Measurements from ENCODE around the gene GPR162.

The GPR162 gene

DNA sequence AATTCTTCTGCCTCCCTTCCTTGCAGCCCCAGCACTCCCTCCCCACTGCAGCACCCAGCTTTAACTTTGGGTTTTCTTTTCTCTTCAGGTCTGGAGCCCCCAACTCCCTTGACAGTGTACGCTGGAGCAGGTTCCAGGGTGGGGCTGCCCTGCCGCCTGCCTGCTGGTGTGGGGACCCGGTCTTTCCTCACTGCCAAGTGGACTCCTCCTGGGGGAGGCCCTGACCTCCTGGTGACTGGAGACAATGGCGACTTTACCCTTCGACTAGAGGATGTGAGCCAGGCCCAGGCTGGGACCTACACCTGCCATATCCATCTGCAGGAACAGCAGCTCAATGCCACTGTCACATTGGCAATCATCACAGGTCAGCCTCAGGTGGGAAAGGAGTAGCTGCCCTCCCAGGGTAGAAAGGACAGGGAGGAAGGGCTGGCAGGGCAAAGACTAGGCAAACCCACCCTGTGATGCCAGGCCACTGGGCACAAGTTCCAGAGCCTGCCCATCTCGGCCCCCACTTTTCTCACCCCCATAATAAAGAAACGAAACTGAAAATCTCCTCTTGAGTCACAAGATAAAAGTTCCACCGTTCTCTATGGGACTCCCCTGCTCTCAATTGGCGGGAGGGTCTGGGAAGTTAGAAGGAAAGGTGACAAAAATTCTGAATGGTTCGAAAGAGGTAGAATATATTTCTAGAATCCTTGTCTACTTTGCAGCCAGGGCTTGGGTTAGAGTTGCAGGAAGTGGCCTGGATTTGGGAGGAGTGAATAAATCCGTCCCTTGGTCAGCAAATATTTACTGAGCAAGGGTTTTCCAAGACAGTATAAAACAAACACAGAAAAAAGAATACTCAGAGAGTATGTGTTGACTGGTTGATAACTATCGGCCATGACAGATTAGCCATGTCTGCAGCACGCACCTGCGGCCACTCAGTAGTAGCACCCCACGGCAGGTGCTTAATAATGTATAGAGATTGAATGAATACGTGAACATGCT, 46.1 kb upstream of the GPR162 start:
- in situ Hi-C loops (cut with HindIII; ENCODE audit: low sequenced_read_pairs): no loop called here
- no peak overlapping the region for H3K4me3 ChIP-seq (ENCODE audit: low read depth, low read length)

DNA sequence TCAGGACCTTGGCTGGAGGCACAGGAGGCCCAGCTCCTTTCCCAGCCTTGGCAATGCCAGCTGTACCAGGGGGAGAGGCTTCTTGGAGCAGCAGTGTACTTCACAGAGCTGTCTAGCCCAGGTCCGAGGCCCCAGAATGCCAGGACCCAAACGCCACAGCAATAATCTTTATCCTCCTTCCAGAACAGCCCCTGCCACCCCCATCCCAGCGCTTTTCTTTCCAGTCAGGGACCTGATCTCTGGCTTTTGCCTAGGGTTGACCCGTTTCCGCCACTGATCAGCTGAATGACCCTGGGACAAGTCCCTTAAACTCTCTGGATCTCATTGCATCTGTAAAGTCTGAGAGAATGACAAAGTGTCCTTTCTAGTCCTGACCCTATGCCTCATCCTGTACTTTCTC, 44.2 kb upstream of the GPR162 start:
- in situ Hi-C loops (cut with HindIII; ENCODE audit: low sequenced_read_pairs): no loop called here
- H3K4me3 ChIP-seq (ENCODE audit: low read depth, low read length): no peak overlapping the region
- TF ChIP-seq CTCF (IDR thresholded peaks at IDR 0.05; ENCODE audit: low read depth, low read length): no peak
- DNase-seq (ENCODE audit: low read depth, low spot score): no peak

More for the DNA sequence above, 46.1 kb upstream of the GPR162 start:
- DNase-seq (ENCODE audit: low read depth, low spot score): no peak
- TF ChIP-seq CTCF (IDR thresholded peaks at IDR 0.05; ENCODE audit: low read depth, low read length): no peak

GRCh38 chr12:6778217-6778573, 43.4 kb upstream of the GPR162 start:
- DNase-seq (ENCODE audit: low read depth, low spot score): no peak
- peak overlapping the region; percentile 34 for H3K4me3 ChIP-seq (ENCODE audit: low read depth, low read length)
- in situ Hi-C loops (cut with HindIII; ENCODE audit: low sequenced_read_pairs): no loop called here
- no peak for TF ChIP-seq CTCF (IDR thresholded peaks at IDR 0.05; ENCODE audit: low read depth, low read length)

- TF ChIP-seq CTCF (IDR thresholded peaks at IDR 0.05; ENCODE audit: low read depth, low read length): peak; percentile 93
- H3K4me3 ChIP-seq (ENCODE audit: low read depth, low read length): peak overlapping the region; percentile 34
- peak; percentile 93 for DNase-seq (ENCODE audit: low read depth, low spot score)
- in situ Hi-C loops (cut with HindIII; ENCODE audit: low sequenced_read_pairs): no loop called here
Observed at GRCh38 chr12:6778574-6779550, 42.8 kb upstream of the GPR162 start.

DNA sequence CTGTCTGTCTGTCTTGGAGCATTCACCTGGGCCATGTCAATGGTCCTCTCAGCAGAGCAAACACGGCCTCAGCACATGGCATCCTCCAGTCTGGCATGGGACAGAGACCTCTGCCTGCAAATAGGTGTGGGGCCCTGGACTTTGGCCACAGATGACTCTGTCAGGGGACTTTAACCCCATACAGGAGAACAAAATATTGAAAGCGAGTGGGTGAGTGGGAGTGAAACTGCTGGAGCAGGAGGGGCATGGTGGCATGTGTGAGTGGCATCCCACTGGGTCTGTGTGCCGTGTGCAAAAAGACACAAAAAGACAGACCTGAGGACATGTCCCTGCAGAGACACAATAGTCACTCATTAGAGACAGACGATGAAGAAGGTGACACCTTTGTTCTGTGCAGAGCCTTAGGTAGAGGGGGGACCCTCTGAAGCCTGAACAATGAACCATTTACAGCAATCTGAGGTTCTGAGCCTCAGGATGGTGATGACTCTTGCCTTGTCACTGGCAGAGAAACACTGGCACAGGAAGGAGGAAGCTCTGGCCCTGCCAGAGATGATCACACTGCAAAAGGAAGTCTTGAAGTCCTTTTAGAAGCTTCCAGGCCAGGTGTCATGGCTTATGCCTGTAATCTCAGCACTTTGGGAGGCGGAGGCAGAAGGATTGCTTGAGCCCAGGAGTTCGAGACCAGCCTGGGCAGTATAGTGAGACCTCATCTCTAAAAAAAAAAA, 41.8 kb upstream of the GPR162 start:
- no peak for TF ChIP-seq CTCF (IDR thresholded peaks at IDR 0.05; ENCODE audit: low read depth, low read length)
- in situ Hi-C loops (cut with HindIII; ENCODE audit: low sequenced_read_pairs): no loop called here
- DNase-seq (ENCODE audit: low read depth, low spot score): no peak
- no peak overlapping the region for H3K4me3 ChIP-seq (ENCODE audit: low read depth, low read length)

- in situ Hi-C loops (cut with HindIII; ENCODE audit: low sequenced_read_pairs): no loop called here
- no peak for TF ChIP-seq CTCF (IDR thresholded peaks at IDR 0.05; ENCODE audit: low read depth, low read length)
- DNase-seq (ENCODE audit: low read depth, low spot score): no peak
- H3K4me3 ChIP-seq (ENCODE audit: low read depth, low read length): no peak overlapping the region
Observed at GRCh38 chr12:6780573-6780972, 41.0 kb upstream of the GPR162 start.

Data from astrocyte of the spinal cord (primary cell).